ENCODE data around the gene MYBPHL. TPM values are rescaled to one million over a fixed set of nuclear protein-coding genes. Genes with fewer than 3 reads are reported as not detected.

Gene MYBPHL
- total and polyA plus RNA-seq, 4 experiments from 2014 or later: not detected

DNA sequence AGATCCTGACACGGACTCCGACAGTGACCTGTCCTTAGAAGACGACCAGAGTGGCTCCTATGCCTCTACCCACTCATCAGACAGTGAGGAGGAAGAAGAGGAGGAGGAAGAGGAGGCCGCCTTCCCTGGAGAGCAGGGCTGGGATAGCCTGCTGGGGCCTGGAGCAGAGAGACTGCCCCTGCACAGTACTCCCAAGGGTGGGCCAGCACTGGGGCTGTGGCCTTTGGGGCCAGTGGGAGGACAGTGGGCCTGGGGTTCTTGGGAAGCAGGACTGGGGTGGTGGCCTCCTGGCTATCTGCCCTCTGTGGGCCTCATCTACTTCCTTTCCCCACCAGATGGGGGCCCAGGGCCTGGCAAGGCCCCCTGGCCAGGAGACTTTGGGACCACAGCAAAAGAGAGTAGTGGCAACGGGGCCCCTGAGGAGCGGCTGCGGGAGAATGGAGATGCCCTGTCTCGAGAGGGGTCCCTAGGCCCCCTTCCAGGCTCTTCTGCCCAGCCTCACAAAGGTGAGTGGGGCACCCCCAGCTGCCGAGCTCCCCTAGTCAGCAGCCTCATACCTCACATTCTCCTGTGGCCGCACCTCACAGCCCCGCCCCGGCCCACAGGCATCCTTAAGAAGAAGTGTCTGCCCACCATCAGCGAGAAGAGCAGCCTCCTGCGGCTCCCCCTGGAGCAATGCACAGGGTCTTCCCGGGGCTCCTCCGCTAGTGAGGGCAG is 33.8 kb downstream of the MYBPHL start:
- H3K9me3 Mint-ChIP-seq: no peaks in the 10 kb centered on the region
- Histone ChIP-seq H3K4me3 (ENCODE audit: low read length in 2 of 2) (no peak overlapping the region), H3K27ac (ENCODE audit: low read depth, low read length) (no peak overlapping the region), H3K27me3 (ENCODE audit: insufficient read depth, low read length) (no peaks in the 10 kb centered on the region), H3K9me3 (ENCODE audit: control insufficient read depth in 1 of 2, low read length in 2 of 2) (no peaks in the 10 kb centered on the region), H3K4me1 (ENCODE audit: insufficient read depth, low read length) (peaks cover 4% of the 10 kb centered on the region), H3K36me3 (ENCODE audit: insufficient read depth, low read length) (no peaks in the 10 kb centered on the region)
- peaks cover 0 to 5% (median 0%) of the 10 kb centered on the region in 4 donors for H3K4me1 Mint-ChIP-seq
- no peaks in the 10 kb centered on the region for H3K27me3 Mint-ChIP-seq
- DNase-seq: no peak
- CTCF ChIA-PET (ENCODE audit: partially characterized antibody): no interaction called here
- H3K4me3 Mint-ChIP-seq: no peak overlapping the region
- intact Hi-C loops (cut with micrococcal nuclease): no loop called here
- H3K27ac Mint-ChIP-seq: no peak overlapping the region
- no peaks in the 10 kb centered on the region for H3K36me3 Mint-ChIP-seq
- POLR2A ChIA-PET (ENCODE audit: partially characterized antibody): no interaction called here

DNA sequence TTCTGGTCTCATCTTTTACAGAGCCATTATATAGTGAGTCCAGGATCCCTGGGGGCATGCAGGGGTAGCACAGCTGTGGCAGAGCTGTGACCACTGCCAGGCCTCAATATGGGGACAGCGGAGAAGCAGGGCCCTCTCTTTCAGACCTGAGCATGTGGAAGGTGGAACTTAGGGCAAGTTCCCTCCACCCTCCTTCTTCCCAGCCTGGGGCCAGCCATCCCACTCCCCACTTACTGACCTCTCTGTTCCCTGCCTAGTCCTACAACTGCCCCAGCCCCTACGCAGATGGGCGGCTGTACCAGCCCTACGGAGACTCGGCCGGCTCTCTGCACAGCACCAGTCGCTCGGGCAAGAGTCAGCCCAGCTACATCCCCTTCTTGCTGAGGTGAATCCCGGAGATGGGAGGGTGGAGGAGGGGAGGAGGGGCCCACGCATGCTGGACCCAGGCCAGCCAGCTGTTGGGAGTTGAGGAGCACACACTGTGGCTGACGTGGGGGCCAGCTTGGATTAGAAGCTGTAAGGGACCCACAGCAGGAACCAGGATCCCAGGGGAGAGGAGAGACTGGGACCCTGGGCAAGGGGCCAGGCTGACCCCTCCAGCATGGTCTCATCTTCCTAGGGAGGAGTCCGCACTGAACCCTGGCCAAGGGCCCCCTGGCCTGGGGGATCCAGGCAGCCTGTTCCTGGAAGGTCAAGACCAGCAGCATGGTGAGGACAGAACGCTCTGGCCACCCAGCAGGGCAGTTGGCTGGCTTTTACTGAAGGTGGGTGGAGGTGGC is 34.6 kb downstream of the MYBPHL start:
- no peaks in the 10 kb centered on the region for H3K36me3 Mint-ChIP-seq
- H3K36me3 ChIP-seq (ENCODE audit: insufficient read depth, low read length): no peaks in the 10 kb centered on the region
- intact Hi-C loops (cut with micrococcal nuclease): no loop called here
- H3K27ac ChIP-seq (ENCODE audit: low read depth, low read length): no peak overlapping the region
- H3K27ac Mint-ChIP-seq: peak overlapping the region in 1 of 7 donors; percentile 35
- H3K4me3 Mint-ChIP-seq: no peak overlapping the region
- no peak overlapping the region for H3K4me3 ChIP-seq (ENCODE audit: low read length in 2 of 2)
- H3K27me3 Mint-ChIP-seq: no peaks in the 10 kb centered on the region
- H3K9me3 Mint-ChIP-seq: no peaks in the 10 kb centered on the region
- peaks cover 1% of the 10 kb centered on the region for H3K4me1 ChIP-seq (ENCODE audit: insufficient read depth, low read length)
- peaks cover 0 to 4% (median 0%) of the 10 kb centered on the region in 4 donors for H3K4me1 Mint-ChIP-seq
- no peaks in the 10 kb centered on the region for H3K9me3 ChIP-seq (ENCODE audit: control insufficient read depth in 1 of 2, low read length in 2 of 2)
- no peaks in the 10 kb centered on the region for H3K27me3 ChIP-seq (ENCODE audit: insufficient read depth, low read length)
- ChIA-PET CTCF (ENCODE audit: partially characterized antibody) (interaction anchor here (0.8 kb wide), 1 partner anchor 261 kb away, joined by 3 read pairs; no protein-coding TSS in a partner anchor), POLR2A (ENCODE audit: partially characterized antibody) (no interaction called here)
- no peak for DNase-seq

DNA sequence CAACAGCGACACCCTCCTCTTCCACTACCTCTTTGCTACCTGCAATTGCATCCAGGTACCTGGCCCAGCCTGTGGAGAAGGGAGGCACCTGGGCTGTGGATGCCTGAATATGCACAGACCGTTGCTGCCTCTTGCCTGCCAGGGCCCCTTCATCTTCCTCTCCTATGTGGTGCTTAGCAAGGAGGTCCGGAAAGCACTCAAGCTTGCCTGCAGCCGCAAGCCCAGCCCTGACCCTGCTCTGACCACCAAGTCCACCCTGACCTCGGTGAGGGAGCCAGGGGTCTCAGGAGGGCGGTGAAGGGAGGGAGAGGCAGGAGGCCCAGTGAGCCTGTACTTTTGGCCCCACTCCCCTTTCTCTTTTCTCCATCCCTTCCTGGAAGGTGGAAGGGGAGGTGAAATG is 35.4 kb downstream of the MYBPHL start:
- no peak overlapping the region for H3K4me3 Mint-ChIP-seq
- no peaks in the 10 kb centered on the region for H3K27me3 Mint-ChIP-seq
- no peaks in the 10 kb centered on the region for H3K9me3 ChIP-seq (ENCODE audit: control insufficient read depth in 1 of 2, low read length in 2 of 2)
- ChIA-PET CTCF (ENCODE audit: partially characterized antibody) (interaction anchor here (0.6 to 0.8 kb wide), 2 partner anchors 15 to 261 kb away, joined by 3 read pairs; no protein-coding TSS in a partner anchor), POLR2A (ENCODE audit: partially characterized antibody) (no interaction called here)
- H3K27ac Mint-ChIP-seq: no peak overlapping the region
- intact Hi-C loops (cut with micrococcal nuclease): no loop called here
- no peak overlapping the region for H3K27ac ChIP-seq (ENCODE audit: low read depth, low read length)
- no peaks in the 10 kb centered on the region for H3K36me3 Mint-ChIP-seq
- no peaks in the 10 kb centered on the region for H3K36me3 ChIP-seq (ENCODE audit: insufficient read depth, low read length)
- H3K4me3 ChIP-seq (ENCODE audit: low read length in 2 of 2): no peak overlapping the region
- H3K9me3 Mint-ChIP-seq: no peaks in the 10 kb centered on the region
- H3K27me3 ChIP-seq (ENCODE audit: insufficient read depth, low read length): no peaks in the 10 kb centered on the region
- no peaks in the 10 kb centered on the region for H3K4me1 ChIP-seq (ENCODE audit: insufficient read depth, low read length)
- peaks cover 0 to 2% (median 0%) of the 10 kb centered on the region in 4 donors for H3K4me1 Mint-ChIP-seq
- DNase-seq: no peak

DNA sequence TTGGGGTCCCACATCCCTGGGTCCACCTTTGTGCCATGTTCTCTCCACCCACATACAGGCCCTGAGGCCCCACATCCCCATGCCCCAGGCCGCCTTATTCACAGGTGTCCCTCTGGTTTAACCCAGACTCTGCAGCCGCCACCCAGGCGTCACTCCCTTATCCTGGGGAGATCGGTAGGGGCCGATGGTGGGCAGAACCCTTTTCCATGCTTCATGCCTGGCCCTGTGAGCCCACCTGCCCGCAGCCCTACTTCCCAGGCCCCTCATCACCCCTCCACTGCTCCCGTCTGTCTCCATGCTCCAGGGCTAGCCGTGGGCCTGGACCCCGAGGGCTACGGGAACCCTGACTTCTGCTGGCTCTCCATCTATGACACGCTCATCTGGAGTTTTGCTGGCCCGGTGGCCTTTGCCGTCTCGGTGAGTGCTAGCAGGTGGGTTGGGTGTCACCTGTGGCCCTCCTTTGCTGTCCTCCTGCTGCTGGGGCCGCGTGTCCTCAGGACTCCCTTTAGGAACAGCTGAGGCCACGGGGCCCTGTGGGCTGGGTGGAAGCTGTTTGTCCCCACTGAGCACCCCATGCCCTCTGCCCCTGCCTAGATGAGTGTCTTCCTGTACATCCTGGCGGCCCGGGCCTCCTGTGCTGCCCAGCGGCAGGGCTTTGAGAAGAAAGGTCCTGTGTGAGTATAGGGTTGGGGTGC is 36.0 kb downstream of the MYBPHL start:
- H3K27me3 ChIP-seq (ENCODE audit: insufficient read depth, low read length): no peaks in the 10 kb centered on the region
- Mint-ChIP-seq H3K4me1 (peaks cover 0 to 2% (median 0%) of the 10 kb centered on the region in 4 donors), H3K36me3 (no peaks in the 10 kb centered on the region), H3K27ac (no peak overlapping the region), H3K4me3 (no peak overlapping the region), H3K27me3 (no peaks in the 10 kb centered on the region), H3K9me3 (no peaks in the 10 kb centered on the region)
- H3K36me3 ChIP-seq (ENCODE audit: insufficient read depth, low read length): no peaks in the 10 kb centered on the region
- H3K9me3 ChIP-seq (ENCODE audit: control insufficient read depth in 1 of 2, low read length in 2 of 2): no peaks in the 10 kb centered on the region
- H3K4me3 ChIP-seq (ENCODE audit: low read length in 2 of 2): no peak overlapping the region
- intact Hi-C loops (cut with micrococcal nuclease): no loop called here
- H3K27ac ChIP-seq (ENCODE audit: low read depth, low read length): no peak overlapping the region
- ChIA-PET POLR2A (ENCODE audit: partially characterized antibody) (no interaction called here), CTCF (ENCODE audit: partially characterized antibody) (interaction anchor here (0.6 kb wide), 1 partner anchor 16 kb away, joined by 3 read pairs; no protein-coding TSS in a partner anchor)
- H3K4me1 ChIP-seq (ENCODE audit: insufficient read depth, low read length): no peaks in the 10 kb centered on the region
- DNase-seq: no peak

DNA sequence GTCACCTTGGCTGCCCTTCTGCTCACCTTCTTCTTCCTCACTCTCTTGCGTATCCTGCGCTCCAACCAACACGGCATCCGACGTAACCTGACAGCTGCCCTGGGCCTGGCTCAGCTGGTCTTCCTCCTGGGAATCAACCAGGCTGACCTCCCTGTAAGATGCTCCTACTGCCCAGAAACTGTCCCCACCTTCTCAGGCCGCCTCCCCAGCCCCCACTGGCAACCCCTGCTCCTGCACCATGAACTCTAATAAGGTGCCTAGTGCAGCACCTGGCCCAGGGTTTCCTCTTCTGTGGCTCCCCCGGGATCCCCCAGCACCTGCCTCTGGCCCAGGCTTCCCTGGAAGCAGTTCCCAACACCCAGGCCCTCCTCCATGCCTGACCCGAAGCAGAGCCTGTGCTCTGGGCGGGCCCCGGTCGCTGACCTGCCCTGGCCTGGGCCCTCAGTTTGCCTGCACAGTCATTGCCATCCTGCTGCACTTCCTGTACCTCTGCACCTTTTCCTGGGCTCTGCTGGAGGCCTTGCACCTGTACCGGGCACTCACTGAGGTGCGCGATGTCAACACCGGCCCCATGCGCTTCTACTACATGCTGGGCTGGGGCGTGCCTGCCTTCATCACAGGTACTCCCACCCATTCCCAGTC is 36.7 kb downstream of the MYBPHL start:
- H3K27ac ChIP-seq (ENCODE audit: low read depth, low read length): no peak overlapping the region
- no peaks in the 10 kb centered on the region for H3K36me3 ChIP-seq (ENCODE audit: insufficient read depth, low read length)
- CTCF ChIA-PET (ENCODE audit: partially characterized antibody): no interaction called here
- Mint-ChIP-seq H3K27ac (peak overlapping the region in 1 of 7 donors; percentile 6), H3K4me3 (no peak overlapping the region), H3K36me3 (no peaks in the 10 kb centered on the region), H3K27me3 (no peaks in the 10 kb centered on the region), H3K9me3 (no peaks in the 10 kb centered on the region), H3K4me1 (peaks cover 0 to 2% (median 0%) of the 10 kb centered on the region in 4 donors)
- POLR2A ChIA-PET (ENCODE audit: partially characterized antibody): no interaction called here
- intact Hi-C loops (cut with micrococcal nuclease): no loop called here
- H3K27me3 ChIP-seq (ENCODE audit: insufficient read depth, low read length): no peaks in the 10 kb centered on the region
- no peak for DNase-seq
- H3K9me3 ChIP-seq (ENCODE audit: control insufficient read depth in 1 of 2, low read length in 2 of 2): no peaks in the 10 kb centered on the region
- H3K4me3 ChIP-seq (ENCODE audit: low read length in 2 of 2): no peak overlapping the region
- no peaks in the 10 kb centered on the region for H3K4me1 ChIP-seq (ENCODE audit: insufficient read depth, low read length)

DNA sequence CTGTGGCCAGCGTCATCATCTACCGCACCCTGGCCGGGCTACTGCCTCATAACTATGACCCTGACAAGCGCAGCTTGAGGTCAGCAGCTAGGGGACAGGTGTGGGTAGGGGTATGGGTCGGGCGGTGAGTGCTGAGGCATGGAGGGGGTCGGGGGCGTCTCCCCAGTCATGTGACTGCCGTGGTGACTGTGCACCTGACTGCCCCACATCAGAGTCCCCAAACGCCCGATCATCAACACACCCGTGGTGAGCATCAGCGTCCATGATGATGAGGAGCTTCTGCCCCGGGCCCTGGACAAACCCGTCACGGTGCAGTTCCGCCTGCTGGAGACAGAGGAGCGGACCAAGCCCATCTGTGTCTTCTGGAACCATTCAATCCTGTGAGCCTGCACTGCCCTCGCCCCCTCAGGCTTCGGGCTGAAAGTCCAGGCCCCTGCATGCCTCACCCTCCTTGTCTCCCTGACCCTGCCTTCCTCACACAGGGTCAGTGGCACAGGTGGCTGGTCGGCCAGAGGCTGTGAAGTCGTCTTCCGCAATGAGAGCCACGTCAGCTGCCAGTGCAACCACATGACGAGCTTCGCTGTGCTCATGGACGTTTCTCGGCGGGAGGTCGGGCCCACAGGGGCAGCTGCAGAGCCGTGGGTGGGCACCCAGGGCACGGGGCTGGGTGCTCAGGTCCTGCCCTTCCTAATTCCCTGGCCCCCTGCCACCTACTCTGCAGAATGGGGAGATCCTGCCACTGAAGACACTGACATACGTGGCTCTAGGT is 37.4 kb downstream of the MYBPHL start:
- H3K4me3 Mint-ChIP-seq: no peak overlapping the region
- intact Hi-C loops (cut with micrococcal nuclease): no loop called here
- CTCF ChIA-PET (ENCODE audit: partially characterized antibody): interaction anchor here (0.8 to 1.1 kb wide), 2 partner anchors 220 to 263 kb away, joined by 3 to 4 read pairs; no protein-coding TSS in a partner anchor
- no peaks in the 10 kb centered on the region for H3K27me3 Mint-ChIP-seq
- no peak overlapping the region for H3K27ac Mint-ChIP-seq
- H3K9me3 ChIP-seq (ENCODE audit: control insufficient read depth in 1 of 2, low read length in 2 of 2): no peaks in the 10 kb centered on the region
- POLR2A ChIA-PET (ENCODE audit: partially characterized antibody): no interaction called here
- peaks cover 0 to 2% (median 0%) of the 10 kb centered on the region in 4 donors for H3K4me1 Mint-ChIP-seq
- no peak for DNase-seq
- H3K27me3 ChIP-seq (ENCODE audit: insufficient read depth, low read length): no peaks in the 10 kb centered on the region
- no peak overlapping the region for H3K4me3 ChIP-seq (ENCODE audit: low read length in 2 of 2)
- H3K9me3 Mint-ChIP-seq: no peaks in the 10 kb centered on the region
- no peaks in the 10 kb centered on the region for H3K36me3 Mint-ChIP-seq
- H3K27ac ChIP-seq (ENCODE audit: low read depth, low read length): no peak overlapping the region
- no peaks in the 10 kb centered on the region for H3K4me1 ChIP-seq (ENCODE audit: insufficient read depth, low read length)
- no peaks in the 10 kb centered on the region for H3K36me3 ChIP-seq (ENCODE audit: insufficient read depth, low read length)

All from CD4-positive, alpha-beta memory T cell (primary cell).